HEK293T (cell line): ENCODE results near the gene ALDH4A1.
A peak's percentile ranks its signal among the peaks of the same experiment; 100 is the strongest.
"Not testable (repeated sequence)": the region's sequence is repeated elsewhere in the genome, so short reads cannot be mapped to it uniquely, and the experiment has no call there.

Experiments
- CTCF ChIA-PET: fragments of 350-600 bp; formaldehyde crosslinking; extraction: SDS; loops from one replicate; lab custom pipeline; 2021; ENCODE audit warnings: antibody characterized with exemption, inconsistent platforms; lab: Yijun Ruan, JAX
- POLR2A ChIA-PET: fragments of 350-600 bp; formaldehyde crosslinking; extraction: SDS; loops from one replicate; lab custom pipeline; 2020; ENCODE audit warnings: antibody characterized with exemption, inconsistent platforms; lab: Yijun Ruan, JAX
- DNase-seq: peaks from one replicate; pipeline ENCODE4 v3.0.0; 2012; ENCODE audit warnings: mixed read lengths; ENCODE audit errors: extremely low spot score
- ARNT ChIP-seq: fragments of 450-650 bp; IDR thresholded peaks from 2 replicates; pipeline ENCODE4 v1.6.1; 2017; ENCODE audit warnings: mild to moderate bottlenecking
- BHLHE40 ChIP-seq: fragments of 450-650 bp; IDR thresholded peaks from 2 replicates; pipeline ENCODE4 v1.6.1; 2016; ENCODE audit warnings: mild to moderate bottlenecking, moderate library complexity, borderline replicate concordance
- CTBP1 ChIP-seq: fragments of 450-650 bp; IDR thresholded peaks from 2 replicates; pipeline ENCODE4 v1.6.1; 2016; ENCODE audit warnings: borderline replicate concordance
- ELF4 ChIP-seq: fragments of 450-650 bp; IDR thresholded peaks from 2 replicates; pipeline ENCODE4 v1.6.1; 2017; ENCODE audit warnings: antibody characterized with exemption
- FOXA1 ChIP-seq: fragments of 450-650 bp; IDR thresholded peaks from 2 replicates; pipeline ENCODE4 v1.6.1; 2016; ENCODE audit warnings: mild to moderate bottlenecking
- FOXK2 ChIP-seq: fragments of 450-650 bp; IDR thresholded peaks from 2 replicates; pipeline ENCODE4 v1.6.1; 2016; ENCODE audit warnings: mild to moderate bottlenecking
- FOXM1 ChIP-seq: fragments of 450-650 bp; IDR thresholded peaks from 2 replicates; pipeline ENCODE4 v1.6.1; 2017; ENCODE audit warnings: mild to moderate bottlenecking, borderline replicate concordance
- HDGF ChIP-seq: fragments of 450-650 bp; IDR thresholded peaks from 2 replicates; pipeline ENCODE4 v1.6.1; 2017; ENCODE audit warnings: antibody characterized with exemption, borderline replicate concordance
- L3MBTL2 ChIP-seq: fragments of 450-650 bp; conservative IDR thresholded peaks from 2 replicates; pipeline ENCODE4 v1.6.1; 2016; ENCODE audit warnings: mild to moderate bottlenecking
- LEF1 ChIP-seq: fragments of 450-650 bp; IDR thresholded peaks from 2 replicates; pipeline ENCODE4 v1.6.1; 2017; ENCODE audit warnings: mild to moderate bottlenecking, borderline replicate concordance
- NFRKB ChIP-seq: fragments of 450-650 bp; IDR thresholded peaks from 2 replicates; pipeline ENCODE4 v1.6.1; 2016; ENCODE audit warnings: mild to moderate bottlenecking, moderate library complexity
- PKNOX1 ChIP-seq: fragments of 450-650 bp; IDR thresholded peaks from 2 replicates; pipeline ENCODE4 v1.6.1; 2016
- SP1 ChIP-seq: fragments of 450-650 bp; IDR thresholded peaks from 2 replicates; pipeline ENCODE4 v1.6.1; 2017
- SUZ12 ChIP-seq: fragments of 450-650 bp; IDR thresholded peaks from 2 replicates; pipeline ENCODE4 v1.6.1; 2016; ENCODE audit warnings: mild to moderate bottlenecking
- TARDBP ChIP-seq: fragments of 450-650 bp; IDR thresholded peaks from 2 replicates; pipeline ENCODE4 v1.6.1; 2016
- ZNF384 ChIP-seq: fragments of 450-650 bp; IDR thresholded peaks from 2 replicates; pipeline ENCODE4 v1.6.1; 2016

The ALDH4A1 gene

GRCh38 chr1:18854331-18855025, 47.9 kb downstream of the ALDH4A1 start:
- no peak for DNase-seq
- ChIA-PET CTCF (no interaction called here), POLR2A (no interaction called here)
- TF ChIP-seq NFRKB, result no peak
- TF ChIP-seq FOXA1, result no peak
- TF ChIP-seq TARDBP, result no peak
- TF ChIP-seq L3MBTL2, result no peak
- no peak for TF ChIP-seq FOXM1
- TF ChIP-seq FOXK2, result no peak
- TF ChIP-seq ARNT, result no peak
- TF ChIP-seq ZNF384, result no peak
- TF ChIP-seq BHLHE40, result no peak
- TF ChIP-seq ELF4, result no peak
- no peak for TF ChIP-seq PKNOX1
- TF ChIP-seq LEF1, result no peak
- TF ChIP-seq HDGF, result no peak
- TF ChIP-seq SP1, result no peak
- no peak for TF ChIP-seq SUZ12

GRCh38 chr1:18852501-18852900, 49.9 kb downstream of the ALDH4A1 start:
- ChIA-PET CTCF (no interaction called here), POLR2A (no interaction called here)
- no peak for DNase-seq
- TF ChIP-seq SP1, result no peak
- no peak for TF ChIP-seq TARDBP
- TF ChIP-seq L3MBTL2, result no peak
- TF ChIP-seq CTBP1, result no peak
- TF ChIP-seq LEF1, result no peak
- no peak for TF ChIP-seq BHLHE40
- TF ChIP-seq FOXM1, result no peak
- no peak for TF ChIP-seq PKNOX1
- no peak for TF ChIP-seq ELF4
- TF ChIP-seq FOXA1, result no peak
- no peak for TF ChIP-seq HDGF
- no peak for TF ChIP-seq NFRKB
- no peak for TF ChIP-seq SUZ12
- no peak for TF ChIP-seq ARNT
- no peak for TF ChIP-seq FOXK2

GRCh38 chr1:18849261-18849711, 53.1 kb downstream of the ALDH4A1 start:
- no peak for TF ChIP-seq SP1
- no peak for TF ChIP-seq L3MBTL2
- TF ChIP-seq HDGF, result no peak
- TF ChIP-seq ARNT, result no peak
- no peak for TF ChIP-seq FOXK2
- no peak for TF ChIP-seq LEF1
- TF ChIP-seq TARDBP, result no peak
- TF ChIP-seq NFRKB, result no peak
- TF ChIP-seq PKNOX1, result no peak
- TF ChIP-seq CTBP1, result no peak
- TF ChIP-seq ZNF384, result no peak
- TF ChIP-seq SUZ12, result no peak
- TF ChIP-seq FOXA1, result no peak
- TF ChIP-seq BHLHE40, result no peak
- no peak for TF ChIP-seq FOXM1
- TF ChIP-seq ELF4, result no peak
- ChIA-PET POLR2A (no interaction called here), CTCF (interaction anchor here (0.8 kb wide), 1 partner anchor 30 kb away, joined by 3 read pairs; no protein-coding TSS in a partner anchor)
- DNase-seq, result no peak

GRCh38 chr1:18847723-18848122, 54.6 kb downstream of the ALDH4A1 start:
- DNase-seq, CTCF ChIA-PET, POLR2A ChIA-PET: not testable (repeated sequence)

GRCh38 chr1:18840145-18840544, 62.2 kb downstream of the ALDH4A1 start:
- ChIA-PET CTCF (no interaction called here), POLR2A (no interaction called here)

GRCh38 chr1:18836654-18837053, 65.7 kb downstream of the ALDH4A1 start:
- TF ChIP-seq SUZ12, result no peak
- TF ChIP-seq CTBP1, result no peak
- no peak for TF ChIP-seq FOXK2
- TF ChIP-seq FOXA1, result no peak
- no peak for TF ChIP-seq HDGF
- TF ChIP-seq FOXM1, result no peak
- no peak for TF ChIP-seq LEF1
- ChIA-PET CTCF (no interaction called here), POLR2A (no interaction called here)
- peak; percentile 30 for DNase-seq

More at GRCh38 chr1:18840145-18840544, 62.2 kb downstream of the ALDH4A1 start:
- TF ChIP-seq FOXK2 (no peak), HDGF (no peak), ELF4 (no peak)
- no peak for DNase-seq

- CTCF ChIA-PET, DNase-seq, POLR2A ChIA-PET: not testable (repeated sequence)
These were observed 70.0 kb downstream of the ALDH4A1 start for GRCh38 chr1:18832319-18832718.
